Psoas muscle (tissue), 8 donors: ENCODE measurements around the gene SOCS2. TPM values are rescaled to one million over a fixed set of nuclear protein-coding genes. Genes with fewer than 3 reads are reported as not detected.

Source experiments
- ATAC-seq, 4 donors: fragments of 200-7000 bp; cut with Tn5 transposase; one replicate each; pipeline ENCODE4 v1.9.1; 2020; ENCODE audit warnings: moderate library complexity in 3 of 4, mild to moderate bottlenecking in 2 of 4
- DNase-seq, 2 donors: peaks; one replicate each; pipeline ENCODE4 v3.0.0-alpha.2; 2020
- H3K27ac ChIP-seq: fragments of 200-600 bp; one replicate; pipeline ENCODE4 v1.8.0; 2022
- H3K27me3 ChIP-seq, 3 donors: fragments of 200-600 bp in 1 of 3; one replicate each; pipeline versions ENCODE4 v1.6.1 to v1.8.0; 2013 to 2022; ENCODE audit warnings: low read length in 2 of 3, mild to moderate bottlenecking in 2 of 3, moderate library complexity in 1 of 3; ENCODE audit not compliant: insufficient read depth in 3 of 3
- H3K36me3 ChIP-seq, 2 donors: fragments of 200-600 bp in 1 of 2; one replicate each; pipeline versions ENCODE4 v1.6.1 to v1.8.0; 2013 to 2022; ENCODE audit warnings: low read depth in 1 of 2, mild to moderate bottlenecking in 1 of 2, moderate library complexity in 1 of 2; ENCODE audit not compliant: insufficient read depth in 1 of 2
- H3K4me1 ChIP-seq: fragments of 200-600 bp; one replicate; pipeline ENCODE4 v1.8.0; 2022
- H3K4me3 ChIP-seq: fragments of 200-600 bp; one replicate; pipeline ENCODE4 v1.8.0; 2022; ENCODE audit warnings: mild to moderate bottlenecking
- H3K9me3 ChIP-seq: fragments of 200-600 bp; one replicate; pipeline ENCODE4 v1.8.0; 2022
- CTCF ChIP-seq: fragments of 200-600 bp; IDR thresholded peaks from one replicate; pipeline ENCODE4 v1.8.0; 2022; ENCODE audit warnings: antibody characterized with exemption
- WGBS, 3 donors: extraction: QIAGEN DNeasy Blood & Tissue Kit; methylation state at CpG; one replicate each; pipeline versions ENCODE4 v1.1.6 to v1.1.7; 2013; 5-methylcytosine and 5-hydroxymethylcytosine counted together
- intact Hi-C, 2 donors: fragments of 100-400 bp; cut with DNase I; formaldehyde crosslinking; loops; one replicate each; pipeline versions ENCODE4 v1.11.0 to v1.14.2; 2022
- polyA plus RNA-seq, 3 donors: library from polyadenylated mRNA; stranded (reverse); fragments of 200-250 nt; gene quantifications; one replicate each; pipeline ENCODE4 v1.2.3, GENCODE V29; 2013
- total RNA-seq, 4 donors: library from RNA; stranded (reverse); fragmentation: NEBNext Ultra II Directional in 2 of 4; extraction: Animal tissue kit (Norgen Biotek cat#: 25700) in 2 of 4; gene quantifications; one replicate each; pipeline versions ENCODE4 v1.2.1 to v1.2.4, GENCODE V29; 2021 to 2023
- donor health status: healthy with polysubstance abuse.
- donor health status: DM: no; HTN: no; CAD: no; lungs with moderate emphysema.
- donor health status: Bipolar disorder and iron deficiency.
- donor health status: healthy.
- donor health status: DM: yes; HTN: yes; CAD: no.
- donor health status: DM: no; HTN: no; CAD: no.
- donor health status: DM: no; HTN: no; CAD: no.
- donor health status: DM: yes; HTN: yes; CAD: no.

The SOCS2 gene
- total and polyA plus RNA-seq, 7 donors: 2.9 to 10.6 (median 4.7) TPM

- ATAC-seq (no peak), DNase-seq (no peak)
- Histone ChIP-seq H3K9me3 (no peaks in the 10 kb centered on the region), H3K27ac (no peak overlapping the region), H3K4me1 (peaks cover 13% of the 10 kb centered on the region), H3K27me3 (no peaks in the 10 kb centered on the region), H3K36me3 (no peaks in the 10 kb centered on the region), H3K4me3 (no peak overlapping the region)
- no peak for TF ChIP-seq CTCF
- 77 to 86% (median 82%) methylated on average over 4 of the region's 4 CpGs for WGBS, 3 donors
- intact Hi-C loops: no loop called here
These were observed 32.7 kb upstream of the SOCS2 start for GRCh38 chr12:93539821-93540220.

- intact Hi-C loops: no loop called here
- Histone ChIP-seq H3K27ac (no peak overlapping the region), H3K27me3 (no peaks in the 10 kb centered on the region), H3K9me3 (no peaks in the 10 kb centered on the region), H3K4me1 (peaks cover 13% of the 10 kb centered on the region), H3K36me3 (no peaks in the 10 kb centered on the region), H3K4me3 (no peak overlapping the region)
- no peak for ATAC-seq
- 52 to 70% (median 69%) methylated on average over 1 of the region's 1 CpG for WGBS, 3 donors
- DNase-seq: no peak
- no peak for TF ChIP-seq CTCF
These were observed 32.0 kb upstream of the SOCS2 start for GRCh38 chr12:93540466-93540865.

GRCh38 chr12:93541578-93542225 lies 30.8 kb upstream of the SOCS2 start:
- WGBS, 3 donors: 77 to 81% (median 79%) methylated on average over 4 of the region's 4 CpGs
- Histone ChIP-seq H3K4me3 (no peak overlapping the region), H3K4me1 (peaks cover 8% of the 10 kb centered on the region), H3K27ac (no peak overlapping the region), H3K9me3 (no peaks in the 10 kb centered on the region), H3K36me3 (no peaks in the 10 kb centered on the region), H3K27me3 (no peaks in the 10 kb centered on the region)
- no peak for TF ChIP-seq CTCF
- no peak for ATAC-seq
- DNase-seq: no peak
- intact Hi-C loops: no loop called here

GRCh38 chr12:93547778-93548177 lies 24.7 kb upstream of the SOCS2 start:
- DNase-seq: no peak
- Histone ChIP-seq H3K27me3 (no peaks in the 10 kb centered on the region), H3K4me3 (no peak overlapping the region), H3K36me3 (no peaks in the 10 kb centered on the region), H3K9me3 (no peaks in the 10 kb centered on the region), H3K27ac (no peak overlapping the region), H3K4me1 (no peaks in the 10 kb centered on the region)
- intact Hi-C loops: no loop called here
- TF ChIP-seq CTCF: no peak
- WGBS, 3 donors: 85 to 94% (median 86%) methylated on average over 2 of the region's 2 CpGs
- ATAC-seq: no peak

- intact Hi-C loops: no loop called here
- TF ChIP-seq CTCF: no peak
- WGBS, 3 donors: 85 to 92% (median 86%) methylated on average over 6 of the region's 6 CpGs
- H3K4me3 ChIP-seq: no peak overlapping the region
- ATAC-seq: no peak
- no peaks in the 10 kb centered on the region for H3K36me3 ChIP-seq
- DNase-seq: no peak
- no peaks in the 10 kb centered on the region for H3K4me1 ChIP-seq
- no peak overlapping the region for H3K27ac ChIP-seq
- no peaks in the 10 kb centered on the region for H3K9me3 ChIP-seq
- no peaks in the 10 kb centered on the region for H3K27me3 ChIP-seq
These were observed 23.3 kb upstream of the SOCS2 start for GRCh38 chr12:93549174-93549573.
